IPS DF 19.7 (cell line): ENCODE results near the gene CYS1.
"Not testable (repeated sequence)": the region's sequence is repeated elsewhere in the genome, so short reads cannot be mapped to it uniquely, and the experiment has no call there.

Experiments used
- DNase-seq: peaks from one replicate; pipeline ENCODE4 v3.0.0-alpha.2; 2013; ENCODE audit warnings: low read depth, low spot score

Gene CYS1

DNA sequence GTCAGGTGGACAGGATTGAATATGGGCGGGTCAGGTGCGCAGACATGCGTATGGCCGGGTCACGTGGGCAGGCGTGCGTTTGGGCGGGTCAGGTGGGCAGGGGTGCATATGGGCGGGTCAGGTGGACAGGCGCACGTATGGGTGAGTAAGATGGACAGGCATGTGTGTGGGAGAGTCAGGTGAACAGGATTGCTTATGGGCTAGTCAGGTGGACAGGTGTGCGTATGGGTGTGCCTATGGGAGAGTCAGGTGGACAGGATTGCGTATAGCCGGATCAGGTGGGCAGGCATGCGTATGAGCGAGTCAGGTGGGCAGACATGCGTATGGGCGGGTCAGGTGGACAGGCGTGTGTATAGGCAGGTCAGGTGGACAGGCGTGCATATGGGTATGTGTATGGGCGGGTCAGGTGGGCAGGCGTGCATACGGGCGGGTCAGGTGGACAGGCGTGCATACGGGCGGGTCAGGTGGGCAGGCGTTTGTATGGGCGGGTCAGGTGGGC is 67.2 kb downstream of the CYS1 start:
- no peak for DNase-seq

DNA sequence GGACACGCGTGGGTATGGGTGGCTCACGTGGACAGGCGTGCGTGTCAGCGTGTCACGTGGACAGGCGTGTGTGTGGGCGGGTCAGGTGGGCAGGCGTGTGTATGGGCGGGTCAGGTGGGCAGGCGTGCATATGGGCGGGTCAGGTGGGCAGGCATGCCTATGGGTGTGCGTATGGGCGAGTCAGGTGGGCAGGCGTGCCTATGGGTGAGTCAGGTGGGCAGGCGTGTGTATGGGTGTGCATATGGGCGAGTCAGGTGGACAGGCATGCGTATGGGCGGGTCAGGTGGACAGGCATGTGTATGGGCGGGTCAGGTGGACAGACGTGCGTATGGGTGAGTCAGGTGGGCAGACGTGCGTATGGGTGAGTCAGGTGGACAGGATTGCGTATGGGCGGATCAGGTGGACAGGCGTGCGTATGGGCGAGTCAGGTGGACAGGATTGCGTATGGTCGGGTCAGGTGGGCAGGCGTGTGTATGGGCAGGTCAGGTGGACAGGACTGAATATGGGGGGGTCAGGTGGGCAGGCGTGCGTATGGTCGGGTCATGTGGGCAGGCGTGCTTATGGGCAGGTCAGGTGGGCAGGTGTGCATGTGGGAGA is 67.7 kb downstream of the CYS1 start:
- DNase-seq = not testable (repeated sequence)

DNA sequence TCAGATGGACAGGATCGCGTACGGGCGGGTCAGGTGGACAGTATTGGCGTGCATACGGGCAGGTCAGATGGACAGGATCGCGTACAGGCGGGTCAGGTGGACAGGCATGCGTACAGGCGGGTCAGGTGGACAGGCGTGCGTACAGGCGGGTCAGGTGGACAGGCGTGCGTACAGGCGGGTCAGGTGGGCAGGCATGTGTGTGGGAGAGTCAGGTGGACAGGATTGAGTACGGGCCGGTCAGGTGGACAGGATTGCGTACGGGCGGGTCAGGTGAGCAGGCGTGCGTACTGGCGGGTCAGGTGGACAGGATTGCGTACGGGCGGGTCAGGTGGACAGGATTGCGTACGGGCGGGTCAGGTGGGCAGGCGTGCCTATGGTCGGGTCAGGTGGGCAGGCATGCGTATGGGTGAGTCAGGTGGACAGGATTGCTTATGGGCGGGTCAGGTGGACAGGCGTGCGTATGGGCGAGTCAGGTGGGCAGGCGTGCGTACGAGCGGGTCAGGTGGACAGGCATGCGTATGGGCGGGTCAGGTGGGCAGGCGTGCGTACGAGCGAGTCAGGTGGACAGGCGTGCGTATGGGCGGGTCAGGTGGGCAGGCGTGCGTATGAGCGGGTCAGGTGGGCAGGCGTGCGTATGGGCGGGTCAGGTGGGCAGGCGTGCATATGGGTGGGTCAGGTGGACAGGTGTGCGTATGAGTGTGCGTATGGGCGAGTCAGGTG is 68.4 kb downstream of the CYS1 start:
- not testable (repeated sequence) for DNase-seq

DNA sequence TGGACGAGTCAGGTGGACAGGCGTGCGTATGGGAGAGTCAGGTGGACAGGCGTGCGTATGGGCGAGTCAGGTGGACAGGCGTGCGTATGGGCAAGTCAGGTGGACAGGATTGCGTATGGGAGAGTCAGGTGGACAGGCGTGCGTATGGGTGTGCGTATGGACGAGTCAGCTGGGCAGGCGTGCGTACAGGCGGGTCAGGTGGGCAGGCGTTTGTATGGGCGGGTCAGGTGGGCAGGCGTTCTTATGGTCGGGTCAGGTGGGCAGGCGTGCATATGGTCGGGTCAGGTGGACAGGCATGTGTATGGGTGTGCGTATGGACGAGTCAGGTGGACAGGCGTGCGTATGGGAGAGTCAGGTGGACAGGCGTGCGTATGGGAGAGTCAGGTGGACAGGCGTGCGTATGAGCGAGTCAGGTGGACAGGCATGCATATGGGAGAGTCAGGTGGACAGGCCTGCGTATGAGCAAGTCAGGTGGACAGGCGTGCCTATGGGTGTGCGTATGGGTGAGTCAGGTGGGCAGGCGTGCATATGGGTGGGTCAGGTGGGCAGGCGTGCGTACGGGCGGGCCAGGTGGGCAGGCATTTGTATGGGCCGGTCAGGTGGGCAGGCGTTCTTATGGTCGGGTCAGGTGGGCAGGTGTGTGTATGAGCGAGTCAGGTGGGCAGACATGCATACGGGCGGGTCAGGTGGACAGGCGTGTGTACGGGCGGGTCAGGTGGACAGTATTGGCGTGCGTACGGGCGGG is 69.2 kb downstream of the CYS1 start:
- DNase-seq = not testable (repeated sequence)

DNA sequence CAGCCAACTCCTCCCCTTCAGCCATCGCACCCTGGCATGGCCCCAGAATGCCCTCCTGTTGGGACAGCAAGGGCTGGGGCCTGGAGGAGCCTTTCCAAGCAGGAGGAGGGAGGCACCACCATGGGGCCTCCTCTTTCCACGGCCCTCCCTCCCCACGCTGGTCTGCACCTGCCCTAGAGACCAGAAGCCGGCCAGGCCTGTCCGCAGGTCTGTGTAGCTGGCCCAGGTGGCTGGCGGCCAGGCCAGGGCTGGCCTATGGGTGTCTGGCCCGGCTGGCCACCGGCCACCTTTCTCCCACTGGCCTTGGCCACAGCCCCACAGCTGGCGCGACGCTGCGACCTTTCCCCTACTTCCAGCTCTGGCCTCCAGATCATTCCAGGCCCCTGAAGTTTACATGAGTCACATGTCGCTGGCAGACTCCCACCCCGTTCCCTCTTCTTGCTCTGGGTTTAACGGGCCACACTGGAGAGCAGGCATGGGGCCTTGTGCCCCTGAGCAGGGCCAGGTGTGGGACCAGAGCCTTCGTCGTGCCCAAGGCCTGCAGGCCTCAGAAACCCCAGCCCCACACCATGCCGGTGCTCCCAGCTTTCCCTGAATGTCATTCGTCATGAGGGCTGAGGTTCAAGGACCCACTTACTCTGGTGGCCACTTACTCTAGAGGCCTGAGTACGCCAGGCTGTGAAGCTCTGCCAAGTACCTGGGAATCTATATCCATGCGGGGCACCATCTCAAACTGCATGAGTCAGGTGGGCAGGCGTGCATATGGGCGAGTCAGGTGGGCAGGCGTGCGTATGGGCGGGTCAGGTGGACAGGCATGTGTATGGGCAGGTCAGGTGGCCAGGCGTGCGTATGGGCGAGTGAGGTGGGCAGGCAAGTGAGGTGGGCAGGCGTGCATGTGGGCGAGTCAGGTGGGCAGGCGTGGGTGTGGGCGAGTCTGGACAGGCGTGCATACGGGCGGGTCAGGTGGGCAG is 70.1 kb downstream of the CYS1 start:
- DNase-seq = no peak

DNA sequence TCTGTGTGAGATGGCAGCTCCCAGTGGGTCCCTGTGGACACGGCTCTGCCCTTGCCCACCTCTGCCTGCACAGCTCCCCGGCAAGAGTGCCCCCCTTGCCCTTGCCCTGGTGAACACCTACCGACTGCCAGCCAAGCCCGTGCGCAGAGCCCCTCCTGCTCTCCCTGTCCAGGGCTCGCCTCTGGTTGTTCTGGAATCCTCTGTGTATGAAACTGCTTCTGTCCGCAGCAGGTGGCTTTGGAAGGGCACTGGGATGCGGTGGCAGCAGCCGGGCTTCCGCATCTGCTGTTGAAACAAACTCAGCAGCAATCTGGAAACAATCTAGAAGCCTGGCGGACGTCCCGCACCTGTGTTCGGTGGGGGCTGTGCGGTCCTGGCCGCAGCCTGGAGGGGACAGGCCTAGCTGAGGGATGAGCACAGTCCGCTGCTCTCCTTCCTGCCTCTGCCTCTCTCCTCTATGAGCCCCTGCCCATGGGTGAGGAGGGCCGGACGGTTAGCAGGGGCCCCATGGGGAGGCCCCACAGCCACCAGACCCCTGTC is 70.9 kb downstream of the CYS1 start:
- no peak for DNase-seq

DNA sequence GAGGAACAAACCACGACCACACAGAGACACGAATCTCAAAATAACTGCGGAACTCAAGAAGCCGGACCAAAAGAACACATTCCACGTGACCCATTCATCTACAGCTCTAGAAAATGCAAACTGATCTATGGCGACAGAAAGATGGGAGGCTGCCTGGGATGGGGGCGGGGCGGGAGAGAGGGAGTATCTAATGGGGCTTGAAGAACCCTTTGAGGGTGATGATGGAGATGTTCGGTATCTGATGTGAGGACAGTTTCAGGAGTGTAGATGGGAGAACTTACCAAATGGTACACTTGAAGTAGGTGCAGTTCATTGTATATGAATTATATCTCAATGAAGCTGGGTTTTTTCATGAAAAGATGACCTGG is 71.4 kb downstream of the CYS1 start:
- DNase-seq = no peak

DNA sequence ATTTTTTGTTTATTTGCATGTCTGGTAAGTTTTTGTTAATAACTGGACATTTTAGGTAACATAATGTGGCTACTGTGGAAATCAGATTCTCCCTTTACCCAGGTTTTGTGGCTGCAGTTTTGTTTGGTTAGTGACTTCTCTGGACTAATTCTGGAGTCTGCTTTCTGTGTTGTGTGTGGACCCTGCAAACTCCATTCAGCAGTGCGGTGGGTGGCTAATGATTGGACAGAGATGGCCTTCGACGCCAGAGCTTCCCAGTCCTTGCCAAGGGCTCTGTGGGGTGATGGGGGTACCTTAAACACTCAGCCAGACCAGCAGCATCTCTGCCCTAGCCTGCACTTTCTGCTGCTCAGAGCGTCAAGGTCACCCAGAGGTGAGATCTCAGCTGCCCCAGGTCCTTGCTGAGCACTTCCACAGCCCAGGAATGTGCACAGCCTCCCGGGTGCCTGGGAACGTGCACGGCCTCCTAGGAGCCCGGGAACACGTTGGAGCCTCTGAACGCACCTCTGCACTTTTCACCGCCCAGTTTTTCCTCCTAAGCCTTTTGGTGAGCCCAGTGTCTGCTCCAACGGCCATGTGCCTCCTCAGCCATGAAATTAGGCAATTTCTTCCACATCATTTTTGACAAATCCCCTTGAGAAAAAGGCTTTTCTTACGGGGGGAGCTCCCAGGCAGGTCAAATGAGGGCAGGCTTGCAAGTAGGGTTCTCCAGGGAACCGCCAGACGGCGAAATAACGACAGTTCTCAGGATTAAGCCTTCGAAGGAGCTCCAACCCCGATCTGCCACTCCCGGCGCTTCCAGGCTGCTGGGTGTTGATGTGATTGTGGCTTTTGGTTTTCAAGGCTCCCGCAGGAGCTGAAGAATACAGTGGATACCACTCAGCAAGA is 72.0 kb downstream of the CYS1 start:
- no peak for DNase-seq

DNA sequence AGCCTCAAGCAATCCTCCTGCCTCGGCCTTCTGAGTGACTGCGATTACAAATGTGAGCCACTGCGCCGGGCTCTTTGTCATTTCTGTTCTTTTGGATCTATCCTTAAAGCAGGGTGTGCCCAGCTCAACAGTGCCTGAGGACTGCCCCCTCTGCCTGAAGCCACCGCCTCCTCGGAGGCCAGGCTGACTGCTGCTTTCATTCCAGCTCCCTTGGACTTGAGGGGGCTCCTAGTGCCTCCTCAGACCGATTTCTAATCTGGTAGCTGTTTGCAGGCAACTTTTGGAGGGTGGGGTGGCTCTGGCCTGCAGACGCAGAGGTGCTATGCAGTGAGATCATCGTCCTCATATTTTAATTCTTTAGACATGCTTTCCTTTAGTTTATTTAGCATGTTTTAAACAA is 72.8 kb downstream of the CYS1 start:
- no peak for DNase-seq
